ENCODE measurements around the gene NMBR. TPM values are rescaled to one million over a fixed set of nuclear protein-coding genes. Genes with fewer than 3 reads are reported as not detected.
A peak's percentile ranks its signal among the peaks of the same experiment; 100 is the strongest.
"Not testable (repeated sequence)": the region's sequence is repeated elsewhere in the genome, so short reads cannot be mapped to it uniquely, and the experiment has no call there.

Gene NMBR
- total RNA-seq, 6 experiments from 2014 or later, result 0.14 to 0.40 TPM; not detected in 4

- H3K4me1 Mint-ChIP-seq (ENCODE audit: low read depth), result peaks cover 12% of the 10 kb centered on the region
- peak; percentile 73 for DNase-seq
- peak overlapping the region; percentile 86 for H3K27ac Mint-ChIP-seq
- peaks cover 2% of the 10 kb centered on the region for H3K27me3 Mint-ChIP-seq (ENCODE audit: insufficient read depth)
- H3K4me3 Mint-ChIP-seq, result peak overlapping the region; percentile 67
- H3K9me3 Mint-ChIP-seq, result peaks cover 4% of the 10 kb centered on the region; the same call in 1 of the 2 replicates
- H3K36me3 Mint-ChIP-seq (ENCODE audit: low read depth), result no peaks in the 10 kb centered on the region; the same call in 1 of the 2 replicates
- peak; percentile 76 for TF ChIP-seq CTCF (IDR thresholded peaks at IDR 0.05)
These were observed 101.3 kb downstream of the NMBR start for GRCh38 chr6:142045380-142046278.

- Mint-ChIP-seq H3K4me1 (ENCODE audit: low read depth) (peaks cover 14% of the 10 kb centered on the region), H3K9me3 (no peaks in the 10 kb centered on the region), H3K27ac (no peak overlapping the region), H3K36me3 (ENCODE audit: low read depth) (peaks cover 12% of the 10 kb centered on the region; the same call in 1 of the 2 replicates), H3K4me3 (no peak overlapping the region), H3K27me3 (ENCODE audit: insufficient read depth) (no peaks in the 10 kb centered on the region)
- no peak for DNase-seq
- TF ChIP-seq CTCF (IDR thresholded peaks at IDR 0.05), result peak; percentile 13; the same call in 1 of the 2 replicates
These were observed 111.0 kb downstream of the NMBR start for GRCh38 chr6:142035890-142036289.

GRCh38 chr6:142031035-142031434 lies 115.9 kb downstream of the NMBR start:
- Mint-ChIP-seq H3K36me3 (ENCODE audit: low read depth) (peaks cover 14% of the 10 kb centered on the region; the same call in 1 of the 2 replicates), H3K4me1 (ENCODE audit: low read depth) (no peaks in the 10 kb centered on the region), H3K9me3 (no peaks in the 10 kb centered on the region), H3K27me3 (ENCODE audit: insufficient read depth) (no peaks in the 10 kb centered on the region), H3K4me3 (no peak overlapping the region), H3K27ac (no peak overlapping the region)
- DNase-seq, result no peak
- no peak for TF ChIP-seq CTCF (IDR thresholded peaks at IDR 0.05)

- Mint-ChIP-seq H3K9me3 (no peaks in the 10 kb centered on the region), H3K4me1 (ENCODE audit: low read depth) (no peaks in the 10 kb centered on the region; the same call in 1 of the 2 replicates), H3K27ac (no peak overlapping the region; the same call in 1 of the 2 replicates), H3K4me3 (peak overlapping the region; percentile 45; the same call in 1 of the 2 replicates), H3K36me3 (ENCODE audit: low read depth) (peaks cover 11% of the 10 kb centered on the region; the same call in 1 of the 2 replicates), H3K27me3 (ENCODE audit: insufficient read depth) (no peaks in the 10 kb centered on the region)
- TF ChIP-seq CTCF (IDR thresholded peaks at IDR 0.05), result no peak
- DNase-seq, result no peak
These were observed 116.8 kb downstream of the NMBR start for GRCh38 chr6:142030115-142030619.

GRCh38 chr6:142028527-142028926 lies 118.4 kb downstream of the NMBR start:
- no peak for DNase-seq

GRCh38 chr6:142027804-142028203 lies 119.1 kb downstream of the NMBR start:
- not testable (repeated sequence) for H3K36me3 Mint-ChIP-seq (ENCODE audit: low read depth); DNase-seq; H3K9me3 Mint-ChIP-seq; H3K4me3 Mint-ChIP-seq; H3K27ac Mint-ChIP-seq; H3K27me3 Mint-ChIP-seq (ENCODE audit: insufficient read depth); H3K4me1 Mint-ChIP-seq (ENCODE audit: low read depth)

More at GRCh38 chr6:142028527-142028926, 118.4 kb downstream of the NMBR start:
- Mint-ChIP-seq H3K27ac (no peak overlapping the region), H3K4me3 (no peak overlapping the region), H3K27me3 (ENCODE audit: insufficient read depth) (no peaks in the 10 kb centered on the region), H3K36me3 (ENCODE audit: low read depth) (peaks cover 5% of the 10 kb centered on the region; the same call in 1 of the 2 replicates), H3K9me3 (no peaks in the 10 kb centered on the region), H3K4me1 (ENCODE audit: low read depth) (no peaks in the 10 kb centered on the region; the same call in 1 of the 2 replicates)
- TF ChIP-seq CTCF (IDR thresholded peaks at IDR 0.05), result no peak
